Testis (tissue), 2 donors: ENCODE data around the gene ASXL2.

Experiments used
- CTCF ChIP-seq, 3 experiments: fragments of 450-650 bp in 2 of 3; fragments of 200-600 bp in 1 of 3; sonication (generic) in 1 of 3; IDR thresholded peaks; one replicate each; pipeline ENCODE4 v1.5.1; 2016 to 2019; ENCODE audit warnings: antibody characterized with exemption in 3 of 3, mild to moderate bottlenecking in 2 of 3, moderate library complexity in 1 of 3
- POLR2A ChIP-seq: fragments of 450-650 bp; IDR thresholded peaks from one replicate; pipeline ENCODE4 v1.6.1; 2017; ENCODE audit warnings: antibody characterized with exemption, mild to moderate bottlenecking, moderate library complexity

- TF ChIP-seq CTCF (IDR thresholded peaks at IDR 0.05) (no peak), POLR2A (no peak)
Measured at GRCh38 chr2:25845843-25846505, 32.3 kb downstream of the ASXL2 start.
